Stimulated activated naive CD4-positive, alpha-beta T cell (primary cell): ENCODE data around the gene REC8.

Experiments used
- DNase-seq, 6 experiments: peaks; one replicate each; lab custom pipeline; 2025; lab: John Stamatoyannopoulos, UW

REC8 gene

GRCh38 chr14:24138396-24139271 is 33.2 kb upstream of the REC8 start:
- DNase-seq, result no peak

- peak in 1 of 6 experiments; percentile 8 for DNase-seq
These were observed 32.5 kb upstream of the REC8 start for GRCh38 chr14:24139272-24139934.

- DNase-seq, result peak; percentile 96 to 100 (median 99)
These were observed 30.6 kb upstream of the REC8 start, which contains the start of gene EMC9 for GRCh38 chr14:24141097-24141880. Gene EMC9 (minus strand): TSS chr14:24141591. CDS start chr14:24141304, 287 bp downstream.

- DNase-seq, result no peak
These were observed 28.4 kb upstream of the REC8 start for GRCh38 chr14:24143511-24143910.

DNA sequence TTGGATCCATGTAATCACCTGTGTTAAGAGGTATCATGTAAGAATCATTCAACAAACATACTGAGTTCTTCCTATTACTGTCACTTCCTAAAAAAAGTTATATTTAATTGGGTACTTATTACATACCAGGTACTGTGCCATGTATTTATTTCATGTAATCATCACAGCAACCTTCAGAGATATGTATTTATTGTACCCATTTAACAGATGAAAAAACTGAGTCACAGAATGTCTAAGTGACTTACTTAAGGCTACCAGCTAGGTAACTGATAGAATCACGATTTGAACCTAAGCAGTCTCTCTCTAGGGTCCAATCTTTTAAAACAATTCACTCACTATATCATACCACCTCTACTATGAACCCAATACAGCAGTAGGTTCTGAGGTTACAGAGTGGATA is 27.4 kb upstream of the REC8 start:
- DNase-seq, result no peak

- DNase-seq, result no peak
These were observed 26.7 kb upstream of the REC8 start for GRCh38 chr14:24145219-24145618.

GRCh38 chr14:24145690-24146452 is 26.0 kb upstream of the REC8 start:
- DNase-seq, result peak in 1 of 6 experiments; percentile 55

DNA sequence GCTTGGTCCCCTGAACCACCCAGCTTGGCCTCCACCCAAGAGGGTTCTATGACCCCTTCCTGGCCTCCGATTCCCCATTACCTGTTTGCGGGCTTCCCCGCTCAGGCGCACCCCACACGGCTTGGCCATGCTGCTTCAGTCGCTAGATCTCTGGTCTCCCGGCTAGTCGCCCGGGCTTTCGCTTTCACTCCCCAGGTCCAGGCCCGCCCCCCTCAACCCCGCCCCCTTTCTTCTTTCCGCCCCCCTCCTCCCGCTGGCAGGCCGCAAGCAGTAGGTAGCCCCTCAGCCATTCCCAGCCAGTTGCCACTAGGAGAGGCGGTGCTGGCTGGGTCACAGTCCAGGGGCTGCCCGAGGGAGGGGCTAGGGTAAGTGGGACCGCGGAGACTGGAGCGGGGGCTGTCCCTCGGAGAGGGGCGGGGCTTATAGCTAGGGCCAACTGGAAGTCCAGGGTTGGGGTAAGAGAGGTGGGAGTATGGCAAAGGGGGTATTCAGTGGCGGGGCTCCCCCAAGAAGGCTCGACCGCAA is 25.4 kb upstream of the REC8 start, which contains the start of gene PSME2:
PSME2 (minus strand) TSS at position 158 of the 525 bp plus-strand sequence; CDS start at position 129, 29 bp downstream.
- DNase-seq, result peak; percentile 78 to 95 (median 86)

DNA sequence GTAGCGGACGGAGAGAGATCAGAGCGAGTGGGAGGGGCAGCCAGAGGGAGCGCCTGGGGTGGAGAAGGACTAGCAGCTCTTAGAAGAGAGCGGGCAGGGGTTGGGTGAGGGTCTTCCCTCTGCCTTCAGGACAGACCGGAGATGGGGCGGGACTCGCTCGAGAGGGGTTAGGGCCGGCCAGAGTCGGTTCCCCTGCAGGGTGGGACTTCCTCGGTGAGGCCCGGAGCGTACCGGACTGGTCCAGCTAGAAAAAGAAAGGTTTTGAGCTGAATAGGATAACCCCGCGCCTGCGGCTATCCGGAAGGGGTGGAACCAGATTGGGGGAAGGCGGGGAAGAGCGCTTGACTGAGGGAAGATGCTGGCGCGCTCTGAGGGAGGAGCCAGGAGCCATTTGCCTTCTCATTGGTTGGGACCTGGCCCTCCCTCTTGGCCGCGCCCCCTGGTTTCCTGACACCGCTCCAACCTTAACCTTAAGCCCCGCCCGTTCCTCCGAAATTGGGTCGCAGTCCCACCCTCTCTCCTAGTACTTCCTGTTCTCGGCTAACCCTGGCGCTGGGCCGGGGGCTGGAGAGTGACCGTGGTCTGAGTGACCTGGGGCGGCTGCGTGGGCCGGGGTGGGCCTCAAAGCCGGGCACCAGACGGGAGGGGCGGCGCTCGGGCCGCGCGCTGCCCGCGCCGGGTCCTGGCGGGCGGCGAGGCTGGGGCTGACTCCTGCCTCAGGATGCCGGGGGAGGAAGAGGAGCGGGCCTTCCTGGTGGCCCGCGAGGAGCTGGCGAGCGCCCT is 24.7 kb upstream of the REC8 start, which contains the start of gene RNF31:
RNF31 (plus strand) TSS at position 521 of the 783 bp plus-strand sequence; CDS start at position 722, 201 bp downstream.
- DNase-seq, result peak; percentile 92 to 97 (median 96)

GRCh38 chr14:24147761-24148428 is 24.0 kb upstream of the REC8 start:
- no peak for DNase-seq

DNA sequence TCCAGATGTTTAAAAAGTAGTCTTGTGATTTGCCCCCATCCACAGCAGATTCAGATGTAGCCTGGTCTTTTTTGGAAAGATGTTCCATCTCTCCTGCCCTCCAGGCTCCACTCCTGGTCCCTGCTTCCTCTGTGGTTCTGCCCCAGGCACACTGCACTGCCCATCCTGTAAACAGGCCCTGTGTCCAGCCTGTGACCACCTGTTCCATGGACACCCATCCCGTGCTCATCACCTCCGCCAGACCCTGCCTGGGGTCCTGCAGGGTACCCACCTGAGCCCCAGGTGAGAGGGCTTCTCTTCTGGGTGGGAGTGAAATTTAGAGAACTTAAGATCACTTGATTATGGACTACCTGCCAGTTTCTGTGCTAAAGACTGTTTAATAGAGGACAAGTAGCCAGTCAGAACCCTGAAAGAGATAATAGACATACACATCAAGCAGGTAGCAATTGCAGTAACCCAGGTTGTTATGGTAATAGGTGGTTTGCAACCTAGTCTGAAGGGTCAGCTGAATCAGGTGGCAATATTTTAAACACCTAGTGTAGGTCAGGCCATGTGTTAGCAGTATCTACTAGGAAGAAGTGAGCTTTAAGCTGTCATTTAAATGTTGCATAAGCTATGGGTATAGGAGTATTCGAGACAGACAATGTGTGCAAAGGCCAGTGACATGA is 22.4 kb upstream of the REC8 start:
- DNase-seq, result no peak

- no peak for DNase-seq
These were observed 21.8 kb upstream of the REC8 start for GRCh38 chr14:24150061-24150460.

DNA sequence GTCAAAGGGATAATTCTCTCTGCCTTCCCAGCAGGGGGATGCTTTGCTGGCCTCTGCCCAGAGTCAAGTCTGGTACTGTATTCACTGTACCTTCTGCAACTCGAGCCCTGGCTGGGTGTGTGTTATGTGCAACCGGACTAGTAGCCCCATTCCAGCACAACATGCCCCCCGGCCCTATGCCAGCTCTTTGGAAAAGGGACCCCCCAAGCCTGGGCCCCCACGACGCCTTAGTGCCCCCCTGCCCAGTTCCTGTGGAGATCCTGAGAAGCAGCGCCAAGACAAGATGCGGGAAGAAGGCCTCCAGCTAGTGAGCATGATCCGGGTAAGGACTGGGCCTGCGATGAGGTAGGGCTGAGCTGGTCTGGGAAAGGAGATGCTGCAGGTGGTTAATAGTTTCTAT is 21.3 kb upstream of the REC8 start:
- DNase-seq, result no peak

DNA sequence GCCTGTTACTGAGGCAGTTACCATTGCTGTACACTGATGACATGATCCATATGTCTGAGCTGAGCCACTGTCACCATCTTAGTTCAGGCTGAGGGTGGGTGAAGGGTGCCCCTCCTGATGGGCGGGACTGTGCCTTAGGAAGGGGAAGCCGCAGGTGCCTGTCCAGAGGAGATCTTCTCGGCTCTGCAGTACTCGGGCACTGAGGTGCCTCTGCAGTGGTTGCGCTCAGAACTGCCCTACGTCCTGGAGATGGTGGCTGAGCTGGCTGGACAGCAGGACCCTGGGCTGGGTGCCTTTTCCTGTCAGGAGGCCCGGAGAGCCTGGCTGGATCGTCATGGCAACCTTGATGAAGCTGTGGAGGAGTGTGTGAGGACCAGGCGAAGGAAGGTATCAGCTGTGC is 20.9 kb upstream of the REC8 start:
- no peak for DNase-seq

DNA sequence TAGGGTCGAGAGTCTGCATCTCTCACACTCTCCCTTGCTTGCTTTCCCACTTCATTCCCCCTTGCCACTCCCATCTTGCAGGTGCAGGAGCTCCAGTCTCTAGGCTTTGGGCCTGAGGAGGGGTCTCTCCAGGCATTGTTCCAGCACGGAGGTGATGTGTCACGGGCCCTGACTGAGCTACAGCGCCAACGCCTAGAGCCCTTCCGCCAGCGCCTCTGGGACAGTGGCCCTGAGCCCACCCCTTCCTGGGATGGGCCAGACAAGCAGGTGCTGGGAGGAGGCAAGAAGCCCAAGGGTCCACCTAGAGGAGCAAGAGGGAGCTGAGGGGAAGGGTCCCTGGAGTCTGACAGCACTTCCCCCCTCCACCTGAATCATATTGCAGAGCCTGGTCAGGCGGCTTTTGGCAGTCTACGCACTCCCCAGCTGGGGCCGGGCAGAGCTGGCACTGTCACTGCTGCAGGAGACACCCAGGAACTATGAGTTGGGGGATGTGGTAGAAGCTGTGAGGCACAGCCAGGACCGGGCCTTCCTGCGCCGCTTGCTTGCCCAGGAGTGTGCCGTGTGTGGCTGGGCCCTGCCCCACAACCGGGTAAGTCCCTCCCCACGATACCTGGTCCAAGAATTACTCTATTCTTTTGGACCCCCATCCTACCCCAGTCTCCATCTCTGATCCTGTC is 20.3 kb upstream of the REC8 start:
- no peak for DNase-seq

- no peak for DNase-seq
These were observed 16.8 kb upstream of the REC8 start for GRCh38 chr14:24155100-24155499.

GRCh38 chr14:24156840-24157239 is 15.0 kb upstream of the REC8 start:
- DNase-seq, result no peak

DNA sequence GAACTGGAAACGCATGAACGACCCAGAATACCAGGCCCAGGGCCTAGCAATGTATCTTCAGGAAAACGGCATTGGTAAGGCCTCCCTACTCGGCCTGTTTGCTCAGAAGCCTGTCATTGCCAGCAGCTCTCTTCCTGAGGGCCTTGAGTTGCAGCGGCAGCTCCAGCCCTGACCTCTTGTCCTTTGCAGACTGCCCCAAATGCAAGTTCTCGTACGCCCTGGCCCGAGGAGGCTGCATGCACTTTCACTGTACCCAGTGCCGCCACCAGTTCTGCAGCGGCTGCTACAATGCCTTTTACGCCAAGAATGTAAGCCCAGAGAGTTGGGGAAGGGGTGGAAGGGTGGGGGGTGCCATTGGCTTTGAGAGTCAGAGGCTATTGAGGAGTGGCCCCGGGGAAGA is 14.5 kb upstream of the REC8 start:
- no peak for DNase-seq
